ENCODE data around the gene TBC1D22A.

The TBC1D22A gene

GRCh38 chr22:47032956-47033647 is 270.7 kb downstream of the TBC1D22A start:
- DNase-seq (ENCODE audit: low spot score): no peak

DNA sequence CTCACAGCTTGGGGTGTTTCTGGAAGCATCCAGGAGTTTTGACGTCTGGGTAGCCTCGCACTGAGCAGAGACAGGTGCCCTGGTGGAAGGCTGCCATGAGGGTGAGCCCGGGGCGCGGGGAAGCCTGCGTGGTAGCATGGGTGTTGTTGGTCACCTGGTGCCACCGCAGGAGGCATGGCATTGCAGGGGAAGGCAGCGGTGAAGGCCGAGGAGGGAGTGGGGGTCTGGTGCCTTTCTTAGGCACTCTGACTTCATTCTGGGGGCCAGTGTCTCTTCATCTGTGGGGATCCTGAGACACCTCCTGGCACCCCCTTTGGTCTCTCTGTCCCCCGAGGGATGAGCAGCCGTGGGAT is 271.2 kb downstream of the TBC1D22A start:
- no peak for DNase-seq (ENCODE audit: low spot score)

GRCh38 chr22:47034076-47034808 is 271.8 kb downstream of the TBC1D22A start:
- no peak for DNase-seq (ENCODE audit: low spot score)

GRCh38 chr22:47034905-47035419 is 272.5 kb downstream of the TBC1D22A start:
- DNase-seq (ENCODE audit: low spot score): no peak

- DNase-seq (ENCODE audit: low spot score): no peak
These were observed 273.0 kb downstream of the TBC1D22A start for GRCh38 chr22:47035425-47035881.

DNA sequence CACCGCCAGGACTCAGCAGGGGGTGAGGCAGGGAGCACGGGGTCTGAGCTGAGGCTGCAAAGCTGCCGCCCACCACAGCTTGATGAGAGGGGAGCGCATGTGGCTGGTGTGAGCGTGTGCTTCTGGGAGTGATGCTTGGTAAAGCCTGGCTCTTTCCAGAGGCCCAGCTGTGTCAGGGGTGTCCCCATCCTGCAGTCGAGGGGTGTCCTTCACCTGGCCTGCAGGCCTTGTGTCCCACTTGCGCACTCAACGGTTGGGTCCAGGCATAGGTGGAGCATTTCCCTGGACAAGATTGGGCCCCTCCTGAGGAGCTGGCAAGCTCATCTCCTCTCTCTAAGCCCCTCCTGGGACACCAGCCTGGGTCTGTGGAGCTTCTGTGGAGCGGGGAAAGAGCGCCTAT is 273.9 kb downstream of the TBC1D22A start:
- DNase-seq (ENCODE audit: low spot score): no peak

GRCh38 chr22:47036936-47037485 is 274.6 kb downstream of the TBC1D22A start:
- DNase-seq (ENCODE audit: low spot score): no peak

- no peak for DNase-seq (ENCODE audit: low spot score)
These were observed 275.9 kb downstream of the TBC1D22A start for GRCh38 chr22:47038206-47038835.

GRCh38 chr22:47039356-47039755 is 276.9 kb downstream of the TBC1D22A start:
- DNase-seq (ENCODE audit: low spot score): no peak

DNA sequence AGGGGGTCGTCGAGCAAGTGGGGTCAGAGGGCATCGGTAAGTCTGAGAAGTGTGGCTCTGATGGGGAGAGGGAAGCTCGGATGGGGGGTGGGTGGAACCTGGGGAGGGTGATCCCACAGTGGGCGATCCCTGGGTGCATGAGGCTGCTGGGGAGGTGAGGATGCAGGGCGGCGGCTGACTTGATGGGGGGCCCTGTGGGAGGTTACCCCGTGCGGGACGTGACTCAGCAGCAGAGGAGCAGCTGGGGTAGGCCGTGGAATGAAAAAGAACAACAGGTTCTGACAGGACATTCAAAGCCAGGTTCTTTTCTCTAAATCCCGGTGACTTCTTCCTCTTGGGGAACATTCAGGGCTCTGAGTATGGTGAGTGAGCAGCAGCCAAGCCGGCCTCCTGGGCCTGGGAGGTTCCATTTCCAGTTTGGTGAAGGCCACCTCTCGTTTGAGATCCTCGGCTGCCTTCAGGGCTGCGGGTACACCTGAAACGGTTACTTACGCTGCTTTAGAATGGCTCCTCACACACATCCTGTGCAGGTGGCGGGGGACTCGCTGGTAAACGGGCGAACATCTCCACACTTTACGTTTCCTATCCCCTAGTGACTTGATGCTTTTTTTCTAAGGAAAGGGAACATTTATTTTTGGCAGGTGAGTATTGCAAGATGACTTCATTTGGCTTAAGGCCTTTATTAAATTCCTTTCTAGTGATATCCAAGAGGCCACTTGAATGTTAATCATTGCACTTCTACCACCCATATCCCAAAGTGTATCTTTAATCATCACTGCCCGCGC is 278.2 kb downstream of the TBC1D22A start:
- DNase-seq (ENCODE audit: low spot score): no peak

DNA sequence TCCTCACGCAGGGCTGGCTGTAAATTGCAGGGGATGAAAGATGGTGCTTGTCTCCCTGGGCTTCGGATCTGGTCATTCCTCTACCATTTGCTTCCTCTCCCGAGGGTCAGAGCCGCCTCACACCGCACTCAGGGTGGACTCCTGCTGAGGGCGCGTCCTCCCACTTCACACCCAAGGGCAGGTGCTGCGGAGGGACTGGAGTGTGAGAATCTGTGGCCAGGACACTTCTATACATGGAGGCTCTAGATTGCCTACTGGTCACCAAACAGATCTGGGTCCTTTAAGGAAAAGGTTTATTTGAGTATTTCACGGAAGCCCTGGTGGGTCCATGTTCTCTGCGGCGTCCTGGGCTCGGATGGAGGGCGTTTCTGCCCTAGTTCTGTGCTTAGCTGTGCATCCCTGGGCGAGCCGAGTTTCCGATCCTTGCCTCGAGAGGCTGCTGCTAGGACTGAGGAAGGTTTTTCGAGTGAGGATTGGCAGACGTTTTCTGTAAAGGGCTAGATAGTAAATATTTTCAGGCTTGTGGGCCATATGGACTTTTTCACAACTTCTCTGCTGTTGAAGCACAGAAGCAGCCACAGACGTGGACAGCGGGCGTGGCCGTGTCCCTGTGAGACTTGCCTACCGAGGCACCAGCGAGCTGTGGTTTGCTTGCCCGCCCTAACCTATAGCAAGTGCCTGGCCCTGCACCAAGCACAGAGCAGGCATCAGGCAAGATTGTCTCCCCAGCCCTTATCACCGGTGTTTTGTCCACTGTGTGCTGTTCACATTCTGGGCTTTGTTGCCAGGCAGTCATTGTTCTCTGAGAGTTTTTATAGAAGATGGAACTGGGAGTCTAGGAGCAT is 279.0 kb downstream of the TBC1D22A start:
- DNase-seq (ENCODE audit: low spot score): no peak

GRCh38 chr22:47042116-47042825 is 279.8 kb downstream of the TBC1D22A start:
- no peak for DNase-seq (ENCODE audit: low spot score)

DNA sequence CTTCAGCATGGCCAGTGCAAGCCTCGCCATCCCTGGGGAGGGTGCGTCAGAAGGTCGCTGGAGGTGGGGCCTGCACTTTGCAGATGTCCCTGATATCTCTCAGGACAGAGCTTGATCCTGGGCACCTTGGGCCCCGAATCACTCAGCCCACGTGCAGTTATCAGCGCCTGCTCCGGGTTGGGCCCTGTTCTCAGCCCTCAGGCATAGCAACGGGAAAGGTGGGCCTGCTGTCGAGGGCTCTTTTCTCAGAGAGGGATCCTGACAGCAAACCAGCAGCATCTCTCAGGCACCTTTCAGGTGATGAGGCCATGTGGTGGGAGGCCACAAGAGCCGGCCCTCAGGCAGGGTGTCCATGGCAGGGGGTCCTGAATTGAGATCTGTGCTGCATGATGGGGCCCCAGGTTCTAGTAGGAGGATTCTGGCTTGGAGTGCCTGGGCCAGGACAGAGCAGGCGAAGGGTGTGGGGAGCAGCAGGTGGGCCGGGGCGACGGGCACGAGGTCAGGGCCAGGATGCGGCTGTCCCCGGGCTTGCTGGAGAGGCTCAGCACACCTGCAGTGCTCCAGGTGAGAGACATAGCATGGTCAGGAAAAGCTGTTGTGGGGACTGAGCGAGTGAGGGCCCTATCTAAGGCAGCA is 280.5 kb downstream of the TBC1D22A start:
- DNase-seq (ENCODE audit: low spot score): no peak

DNA sequence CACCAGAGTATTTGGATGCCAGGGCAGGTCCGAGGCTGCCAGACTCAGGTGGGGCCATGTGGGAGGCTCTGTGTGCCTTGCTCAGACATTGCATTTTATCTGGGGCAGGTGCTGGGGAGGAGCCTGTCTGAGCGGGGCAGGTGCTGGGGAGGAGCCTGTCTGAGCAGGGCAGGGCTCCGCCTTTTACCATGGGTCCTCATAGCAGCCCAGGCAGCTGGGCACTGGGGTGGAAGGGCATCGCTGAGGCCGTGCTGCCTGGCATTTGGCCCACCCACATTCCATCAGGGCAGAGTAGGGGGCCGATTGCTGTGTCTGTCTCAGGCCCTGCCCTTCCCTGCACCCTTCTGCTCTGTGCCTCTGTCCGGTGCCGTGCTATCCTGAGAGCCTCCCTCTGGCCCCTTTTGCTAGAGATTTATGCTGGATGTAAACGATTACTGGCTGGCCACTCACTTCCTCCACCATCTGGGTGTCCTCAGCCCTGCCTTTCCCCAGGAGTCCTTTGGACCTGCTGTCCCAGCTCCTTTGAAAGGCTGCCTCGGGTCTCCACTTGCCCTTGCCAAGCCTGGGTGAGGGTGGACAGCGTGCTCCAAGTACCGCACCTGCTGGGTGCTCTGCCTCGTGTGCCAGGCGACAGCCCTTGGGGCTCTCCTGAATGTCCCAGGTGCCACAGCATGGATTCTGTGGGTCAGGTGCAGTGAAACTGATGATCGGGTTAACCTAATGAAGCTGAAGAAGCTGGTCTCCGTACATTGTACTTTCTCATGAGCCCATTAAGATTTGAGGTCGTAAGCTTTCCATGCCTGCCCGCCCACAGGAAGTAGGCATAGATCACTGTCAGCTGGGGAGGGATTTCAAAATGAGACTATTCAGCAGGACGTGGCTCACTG is 281.6 kb downstream of the TBC1D22A start:
- peak; percentile 74 for DNase-seq (ENCODE audit: low spot score)

DNA sequence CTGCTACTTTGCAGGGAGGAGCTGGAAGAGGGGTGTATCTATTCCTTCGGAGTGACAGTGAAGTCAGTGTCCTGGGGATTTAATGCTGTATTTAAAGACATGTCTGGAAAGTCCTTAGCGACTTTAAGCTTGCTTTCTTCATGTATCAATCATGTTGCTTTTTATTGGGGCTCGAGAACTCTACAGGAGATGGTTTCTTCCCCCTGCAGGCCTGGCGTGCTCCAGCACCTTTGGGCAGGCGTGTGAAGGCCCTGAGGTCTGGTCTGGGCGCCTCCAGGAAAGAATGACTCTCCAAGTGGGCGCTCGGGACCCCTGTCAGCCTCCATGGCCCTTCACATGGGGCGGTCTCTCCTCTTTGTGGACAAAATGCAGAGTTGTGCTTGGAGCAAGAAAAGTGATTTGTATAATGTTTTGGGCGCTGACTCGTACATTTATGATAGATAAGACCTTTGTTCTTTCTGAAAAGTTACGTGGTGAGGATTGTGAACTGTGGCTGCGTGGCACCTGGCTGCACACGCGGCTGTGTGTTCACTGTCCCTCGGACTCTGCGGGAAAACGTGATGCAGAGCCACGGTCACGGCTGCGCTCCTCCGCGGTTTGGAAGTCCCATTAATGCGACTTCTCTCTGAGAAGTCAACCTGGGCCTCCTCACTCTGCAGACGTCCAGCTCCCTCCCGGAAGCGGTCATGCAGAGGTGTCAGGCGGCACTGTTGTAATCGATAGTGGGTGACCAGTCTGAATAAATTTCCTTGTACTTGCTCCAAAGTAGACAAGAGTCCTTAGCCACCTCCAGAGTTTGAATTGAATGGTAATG is 282.5 kb downstream of the TBC1D22A start:
- DNase-seq (ENCODE audit: low spot score): no peak

- no peak for DNase-seq (ENCODE audit: low spot score)
These were observed 283.4 kb downstream of the TBC1D22A start for GRCh38 chr22:47045691-47046410.

DNA sequence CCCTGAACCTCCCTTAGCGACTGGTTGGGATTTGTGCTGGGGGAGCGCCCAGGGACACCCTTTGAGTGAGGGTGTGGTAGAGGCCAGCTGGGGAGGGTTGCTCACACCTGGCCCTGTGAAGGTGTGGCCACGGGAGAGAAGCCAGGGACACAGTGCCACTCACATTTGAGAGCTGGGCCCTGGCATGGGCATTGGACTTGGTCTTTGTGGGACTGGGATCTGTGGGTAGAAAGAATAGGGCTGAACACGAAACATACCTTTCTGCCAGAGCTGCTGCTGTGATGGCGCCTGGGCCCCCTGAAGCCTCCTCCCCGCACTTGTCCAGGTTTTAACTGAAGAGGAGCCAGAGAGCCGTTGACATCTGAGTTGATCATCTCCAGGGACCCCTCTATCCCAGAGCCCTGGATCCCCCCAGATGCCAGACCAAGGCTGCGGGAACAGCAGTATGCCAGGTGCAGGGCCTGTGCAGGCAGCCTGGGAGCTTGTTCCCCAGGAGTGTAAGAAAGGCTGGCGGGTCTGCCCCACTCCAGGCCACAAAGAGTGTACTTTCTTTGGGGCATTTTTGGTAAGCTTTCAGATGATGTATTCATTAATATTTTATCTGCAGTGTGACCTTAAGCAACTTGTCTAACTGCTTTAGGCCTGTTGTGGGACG is 284.1 kb downstream of the TBC1D22A start:
- no peak for DNase-seq (ENCODE audit: low spot score)

Measured in hepatic stellate cell (primary cell).